Activated CD4-positive, alpha-beta T cell treated with anti-CD3 and anti-CD28 coated beads for 48 hours (primary cell): ENCODE data around the gene TRIM43.
"Not testable (repeated sequence)": the region's sequence is repeated elsewhere in the genome, so short reads cannot be mapped to it uniquely, and the experiment has no call there.

Experiments used
- DNase-seq: peaks from one replicate; pipeline ENCODE4 v3.0.0-alpha.2; 2020

Gene TRIM43

DNA sequence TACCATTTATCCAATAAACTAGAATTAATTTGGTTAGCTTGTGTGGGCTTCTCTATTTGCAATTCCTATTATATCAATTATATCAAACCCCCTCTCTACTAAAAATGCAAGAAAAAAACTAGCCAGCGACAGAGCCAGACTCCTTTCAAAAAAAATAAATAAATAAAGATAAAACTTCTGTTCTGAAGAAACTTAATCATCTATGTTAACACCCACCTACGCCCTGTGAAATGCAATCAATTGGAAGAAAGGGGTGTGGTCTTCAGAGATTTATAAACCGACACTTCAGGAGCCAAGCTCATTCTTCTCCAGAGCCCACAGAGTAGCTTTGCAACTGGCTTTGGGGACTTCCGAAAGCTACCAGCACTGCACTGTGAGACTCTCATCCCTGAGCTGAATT lies at the start of gene TRIM43:
Gene TRIM43, plus strand, starts transcription at position 301 of the 400 bp plus-strand sequence. CDS start 2,023 bp downstream, outside the sequence.
- not testable (repeated sequence) for DNase-seq

DNA sequence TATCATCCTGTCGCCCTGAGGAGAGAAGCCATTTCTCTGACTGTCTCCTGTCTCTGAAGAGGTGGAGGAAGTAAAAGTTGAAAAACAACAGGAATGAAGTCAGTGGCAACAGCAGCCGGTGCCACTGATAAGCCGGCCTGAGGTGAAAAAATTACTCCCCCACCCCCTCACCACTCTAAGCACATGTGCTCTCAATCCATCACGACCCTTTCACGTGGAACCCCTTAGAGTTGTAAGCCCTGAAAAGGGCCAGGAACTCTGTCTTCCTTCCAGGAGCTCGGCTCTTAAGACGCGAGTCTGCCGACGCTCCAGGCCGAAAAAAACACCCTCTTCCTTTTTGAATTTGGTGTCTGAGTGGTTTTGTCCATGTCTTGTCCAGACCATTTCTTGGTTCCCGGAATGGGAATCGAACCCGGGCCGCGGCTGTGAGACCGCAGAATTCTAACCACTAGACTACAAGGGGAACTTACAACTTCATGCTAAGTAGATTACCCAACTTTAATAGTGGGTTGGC lies 40.7 kb upstream of the TRIM43 start:
- DNase-seq, result no peak

DNA sequence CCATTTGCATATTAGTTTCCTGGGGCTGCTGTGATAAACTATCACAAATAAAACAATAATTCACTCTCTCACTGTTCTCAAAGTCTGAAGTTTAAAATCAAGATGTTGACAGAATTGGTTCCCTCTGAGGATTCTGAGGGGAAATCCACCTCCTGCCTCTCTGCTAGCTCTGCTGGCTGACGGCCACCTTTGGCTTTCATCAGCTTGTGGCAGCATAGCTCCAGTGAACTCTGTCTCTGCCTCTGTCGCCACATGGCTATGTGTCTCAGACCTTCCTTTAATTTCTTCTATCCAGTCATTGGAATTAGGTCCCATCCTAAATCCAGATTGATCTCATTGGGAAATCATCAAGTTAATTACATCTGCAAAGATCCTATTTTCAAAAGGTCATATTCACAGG lies 38.9 kb upstream of the TRIM43 start:
- DNase-seq, result no peak

DNA sequence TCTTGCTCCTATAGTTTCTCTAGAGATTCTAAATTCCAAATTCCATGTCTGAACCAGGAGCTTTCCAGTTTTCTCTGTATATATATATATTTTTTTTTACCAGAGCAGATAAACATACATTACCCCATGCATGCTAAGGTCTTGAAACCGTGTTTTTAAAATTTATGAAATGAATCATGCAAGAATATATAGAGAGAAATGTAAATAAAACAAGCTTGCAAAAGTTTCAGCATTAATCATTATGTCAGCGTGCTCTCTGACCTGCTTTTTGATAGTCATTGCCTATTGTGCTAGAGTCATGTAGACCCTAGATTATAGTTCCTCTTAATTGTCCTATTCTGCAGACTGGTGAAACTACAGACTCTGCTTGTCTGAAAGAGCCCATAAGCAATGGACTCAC lies 22.6 kb upstream of the TRIM43 start:
- DNase-seq, result no peak

DNA sequence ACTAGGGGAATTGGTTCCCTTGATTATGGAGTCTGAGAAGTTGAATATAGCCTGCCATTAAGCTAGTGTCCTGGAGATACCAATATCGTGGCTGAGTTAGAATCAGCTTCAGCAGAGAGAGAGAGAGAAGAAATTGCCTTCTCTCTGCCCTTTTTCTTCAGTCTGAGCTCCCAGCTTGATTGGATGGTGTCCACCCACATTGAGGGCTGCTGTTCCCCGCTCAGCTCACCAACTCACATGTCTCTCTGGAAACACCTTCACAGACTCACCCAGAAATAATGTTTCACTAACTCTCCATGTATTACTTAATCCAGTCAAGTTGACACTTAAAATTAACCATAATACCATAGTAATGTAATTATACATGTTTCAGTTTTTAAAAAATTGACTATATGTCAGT lies 17.9 kb upstream of the TRIM43 start:
- no peak for DNase-seq

DNA sequence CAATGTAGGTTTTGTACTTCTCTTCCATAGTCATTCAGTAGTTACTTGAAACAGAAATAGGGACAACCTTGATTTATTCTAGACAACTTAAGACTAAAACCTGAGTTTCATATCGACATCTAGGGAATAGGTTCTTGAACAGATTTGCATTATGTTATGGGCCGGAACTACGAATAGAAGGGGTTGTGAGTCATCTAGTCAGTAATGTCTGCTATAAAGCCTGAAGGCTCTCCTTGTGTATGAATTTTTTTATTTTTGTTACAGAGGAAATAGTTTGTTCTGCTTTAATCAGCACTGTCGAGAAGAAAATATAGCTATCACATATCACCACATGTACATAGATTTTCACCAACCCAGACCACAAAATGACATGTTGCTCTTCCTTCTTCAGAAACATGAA lies 17.3 kb upstream of the TRIM43 start:
- DNase-seq, result no peak

DNA sequence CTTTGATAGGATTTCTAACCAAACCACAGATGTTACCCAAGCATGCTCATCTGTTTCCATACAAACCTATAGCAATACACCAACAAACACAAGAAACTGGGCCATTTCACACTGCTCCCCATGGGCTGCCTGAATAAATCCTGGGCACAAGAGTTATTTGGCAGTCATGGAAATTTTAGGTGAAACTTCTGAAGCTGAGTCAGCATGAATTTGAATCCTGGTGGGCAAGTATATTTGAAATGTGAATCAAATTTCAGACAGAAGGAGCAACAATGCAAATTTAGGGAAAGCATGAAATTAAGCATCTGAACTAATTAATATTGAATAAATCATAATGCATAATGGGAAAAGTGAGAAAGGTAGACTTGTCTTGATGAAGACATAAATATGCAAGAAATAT lies 15.9 kb upstream of the TRIM43 start:
- no peak for DNase-seq

DNA sequence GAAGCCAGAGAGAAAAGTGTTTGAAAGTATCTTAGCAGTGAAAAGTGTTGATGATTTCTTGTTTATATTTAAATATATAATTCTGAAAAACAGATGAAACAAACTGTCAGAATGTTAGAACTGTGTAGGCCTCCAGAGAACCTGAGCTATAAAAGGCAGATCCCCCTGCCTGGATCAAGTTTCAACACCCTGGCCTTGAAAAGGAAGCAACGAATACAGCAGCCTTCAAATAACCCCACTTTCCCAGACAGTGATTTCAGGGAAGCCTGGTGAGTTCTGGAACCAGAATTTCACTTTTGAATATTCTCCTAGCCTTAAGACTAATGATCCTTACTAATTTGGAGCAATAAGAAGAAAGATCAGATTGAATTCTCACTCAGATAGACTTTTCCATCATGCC lies 13.3 kb upstream of the TRIM43 start:
- no peak for DNase-seq

DNA sequence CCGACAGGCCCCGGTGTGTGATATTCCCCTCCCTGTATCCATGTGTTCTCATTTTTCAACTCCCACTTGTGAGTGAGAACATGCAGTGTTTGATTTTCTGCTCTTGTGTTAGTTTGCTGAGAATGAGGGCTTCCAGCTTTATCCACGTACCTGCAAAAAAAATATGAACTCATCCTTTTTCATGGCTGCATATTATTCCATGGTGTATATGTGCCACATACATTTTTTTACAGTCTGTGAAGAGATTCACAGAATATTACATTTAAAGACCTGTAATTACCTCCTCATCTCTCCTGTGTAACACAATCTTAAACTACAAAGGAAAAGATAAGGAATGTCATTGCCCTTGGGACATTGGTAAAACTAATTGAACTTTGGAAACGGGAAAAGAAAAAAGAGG lies 8.3 kb upstream of the TRIM43 start:
- DNase-seq, result not testable (repeated sequence)

DNA sequence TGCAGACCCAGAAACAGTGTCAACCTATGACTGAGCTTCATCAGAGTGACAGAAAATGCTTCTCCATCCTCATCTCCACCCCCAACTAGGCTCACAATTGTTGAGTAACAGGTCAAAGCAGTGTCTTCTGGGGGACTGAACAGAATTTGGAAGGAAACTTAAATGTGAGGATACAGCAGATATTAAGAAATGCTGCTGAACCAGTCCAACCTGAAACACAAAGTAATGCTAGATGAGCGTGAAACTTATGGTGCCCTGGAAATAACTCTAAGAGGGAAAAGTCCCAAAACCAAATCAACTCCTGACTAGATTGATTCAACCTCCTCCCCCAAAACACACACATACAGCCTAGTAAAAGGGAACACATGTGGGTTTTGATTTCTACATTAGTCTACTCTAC lies 7.5 kb upstream of the TRIM43 start:
- not testable (repeated sequence) for DNase-seq

DNA sequence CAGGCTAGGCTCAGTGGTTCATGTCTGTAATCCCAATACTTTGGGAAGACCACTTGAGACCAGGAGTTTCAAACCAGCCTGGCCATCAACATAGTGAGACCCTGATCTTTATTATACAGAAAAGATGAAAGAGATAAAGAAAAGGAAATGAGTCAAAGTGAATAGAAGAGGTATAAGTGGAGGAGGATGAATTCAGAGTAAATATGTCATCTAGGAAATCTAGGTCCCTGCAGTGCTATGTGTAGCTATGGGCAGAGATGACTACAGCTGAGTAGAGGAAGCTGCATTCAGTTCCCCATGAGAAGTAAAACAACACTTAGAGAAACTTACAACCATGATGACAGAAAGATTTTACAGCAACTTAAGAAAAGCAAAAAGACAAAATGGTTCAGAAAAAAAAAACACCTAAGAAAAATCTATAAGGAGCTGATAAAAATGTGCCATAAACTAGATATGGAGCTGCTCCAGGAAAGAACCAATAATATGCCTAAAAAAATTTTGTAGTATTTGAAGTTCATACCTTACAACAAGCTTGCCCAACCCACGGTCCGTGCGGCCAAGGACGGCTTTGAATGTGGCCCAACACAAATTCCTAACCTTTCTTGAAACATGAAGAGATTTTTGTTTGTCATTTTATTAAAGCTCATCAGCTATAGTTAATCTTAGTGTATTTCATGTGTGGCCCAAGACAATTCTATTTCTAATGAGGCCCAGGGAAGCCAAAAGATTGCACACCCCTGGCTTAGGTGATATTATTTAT lies 1.8 kb upstream of the TRIM43 start:
- DNase-seq, result not testable (repeated sequence)

DNA sequence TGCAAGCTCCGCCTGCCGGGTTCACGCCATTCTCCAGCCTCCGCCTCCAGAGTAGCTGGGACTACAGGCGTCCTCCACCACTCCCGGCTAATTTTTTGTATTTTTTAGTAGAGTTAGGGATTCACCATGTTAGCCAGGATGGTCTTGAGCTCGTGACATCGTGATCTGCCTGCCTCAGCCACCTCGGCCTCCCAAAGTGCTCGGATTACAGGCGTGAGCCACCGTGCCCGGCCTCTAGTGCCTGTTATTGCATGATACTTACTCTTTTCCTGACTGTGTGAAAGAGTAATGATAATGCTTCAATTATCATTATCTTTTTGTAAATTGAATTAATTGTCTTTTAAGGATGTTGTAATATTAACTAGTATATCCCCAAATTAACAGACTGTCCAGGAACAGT lies 1.2 kb downstream of the TRIM43 start:
- DNase-seq, result not testable (repeated sequence)

DNA sequence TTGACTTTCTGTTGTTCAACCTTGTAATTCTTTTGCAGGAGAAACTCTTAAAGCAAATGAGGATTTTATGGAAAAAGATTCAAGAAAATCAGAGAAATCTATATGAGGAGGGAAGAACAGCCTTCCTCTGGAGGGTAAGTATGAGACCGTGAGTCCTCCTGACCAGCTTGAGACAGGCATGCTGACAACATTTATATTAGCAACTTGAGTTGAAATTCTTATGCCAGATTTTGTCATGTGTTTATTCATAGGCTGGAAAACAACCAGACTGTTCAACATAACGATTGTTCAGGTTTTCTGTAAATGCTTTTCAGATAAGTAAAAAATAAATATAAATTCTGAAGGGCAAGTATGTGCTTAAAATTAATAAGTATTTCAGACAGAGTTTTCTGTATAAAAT lies 3.2 kb downstream of the TRIM43 start:
- DNase-seq, result not testable (repeated sequence)

DNA sequence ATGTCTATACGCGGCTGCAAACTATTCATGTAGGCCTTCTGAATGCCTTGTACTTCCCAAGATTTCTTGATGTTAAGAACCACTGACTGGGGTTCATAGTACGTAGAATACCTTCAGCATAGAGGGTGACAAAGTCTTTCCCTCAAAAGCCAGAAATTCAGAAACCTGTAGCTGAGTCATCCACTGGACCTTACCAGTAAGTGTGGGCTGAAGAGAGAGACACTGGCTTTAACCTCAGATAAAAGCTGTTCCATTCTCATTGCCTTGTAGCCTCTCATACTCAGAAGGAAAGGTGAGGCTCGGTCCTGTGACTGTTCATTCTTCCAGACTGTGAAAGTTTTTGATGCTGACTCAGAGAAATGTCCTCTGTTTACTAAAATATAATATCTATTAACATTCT lies 9.5 kb downstream of the TRIM43 start:
- DNase-seq, result not testable (repeated sequence)

DNA sequence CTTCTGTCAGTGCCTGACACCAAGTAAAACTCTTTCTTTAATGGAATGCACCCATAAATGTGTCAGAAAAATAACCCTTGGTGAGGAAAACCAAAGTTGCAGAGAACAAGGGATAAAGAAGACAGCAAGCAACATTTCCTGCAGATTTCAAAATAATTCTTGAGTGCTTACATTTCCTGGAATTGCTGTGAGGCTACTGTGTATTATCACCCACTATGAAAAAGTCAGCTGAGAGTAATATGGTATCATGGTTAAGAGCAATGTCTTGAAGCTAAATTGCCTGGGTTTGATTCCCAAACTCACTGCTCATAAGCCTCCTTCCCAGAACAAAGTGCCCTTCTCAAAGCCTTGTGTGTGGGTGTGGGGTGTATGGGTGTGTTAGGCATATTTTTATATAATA lies 10.3 kb downstream of the TRIM43 start:
- not testable (repeated sequence) for DNase-seq

DNA sequence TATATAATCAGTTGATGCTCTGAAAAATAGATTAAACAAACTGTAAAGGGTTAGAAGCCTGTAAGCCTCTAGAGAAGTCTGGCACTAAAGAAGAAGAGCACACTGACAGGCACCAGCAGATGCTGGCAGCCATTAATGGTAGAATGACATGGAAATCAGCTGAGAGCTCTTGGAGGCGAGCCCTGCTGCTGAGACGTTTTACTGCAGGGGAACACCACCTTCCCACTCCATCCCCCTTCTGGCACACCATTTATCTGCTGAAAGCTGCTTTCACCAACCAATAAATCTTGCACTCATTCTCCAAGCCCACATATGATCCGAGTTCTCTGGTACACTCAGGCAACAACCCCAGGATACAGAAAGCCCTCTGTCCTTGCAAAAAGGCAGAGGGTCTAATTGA lies 16.6 kb downstream of the TRIM43 start:
- DNase-seq, result not testable (repeated sequence)

DNA sequence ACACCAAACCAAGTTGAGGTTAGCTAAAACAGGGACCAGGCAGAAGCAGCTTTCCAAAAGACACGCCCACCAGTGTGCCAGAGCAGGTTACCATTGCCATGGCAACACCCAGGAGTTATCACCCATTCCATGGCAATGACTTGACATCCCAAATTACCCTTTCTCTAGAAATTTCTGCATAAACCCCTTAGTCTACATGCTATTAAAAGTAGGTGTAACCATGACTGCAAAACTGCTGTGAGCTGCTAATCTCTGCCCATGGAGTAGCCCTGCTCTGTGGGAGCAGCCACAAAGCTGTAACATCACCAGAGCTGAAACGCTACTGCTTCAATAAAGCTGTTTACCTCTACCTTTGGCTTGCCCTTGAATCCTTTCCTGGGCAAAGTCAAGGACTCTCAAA lies 18.0 kb downstream of the TRIM43 start:
- DNase-seq, result not testable (repeated sequence)

DNA sequence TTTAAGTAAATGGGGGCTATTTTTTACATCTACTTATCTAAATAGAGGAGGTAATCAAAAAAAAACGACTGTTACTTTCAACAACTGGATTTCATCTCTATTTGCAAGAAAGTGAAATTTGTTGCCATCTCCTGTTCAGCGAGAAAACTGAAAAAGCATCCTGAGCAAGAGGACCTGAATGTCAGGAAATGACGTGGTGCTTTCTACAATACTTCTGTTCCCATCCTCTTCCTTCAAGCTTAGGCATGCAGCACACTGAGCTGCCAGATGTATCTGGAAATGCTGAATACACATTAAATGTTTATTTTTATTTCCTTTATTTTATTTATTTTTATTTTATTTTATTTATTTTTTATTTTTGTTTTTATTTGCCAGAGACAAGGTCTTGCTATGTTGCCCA lies 21.2 kb downstream of the TRIM43 start:
- not testable (repeated sequence) for DNase-seq

DNA sequence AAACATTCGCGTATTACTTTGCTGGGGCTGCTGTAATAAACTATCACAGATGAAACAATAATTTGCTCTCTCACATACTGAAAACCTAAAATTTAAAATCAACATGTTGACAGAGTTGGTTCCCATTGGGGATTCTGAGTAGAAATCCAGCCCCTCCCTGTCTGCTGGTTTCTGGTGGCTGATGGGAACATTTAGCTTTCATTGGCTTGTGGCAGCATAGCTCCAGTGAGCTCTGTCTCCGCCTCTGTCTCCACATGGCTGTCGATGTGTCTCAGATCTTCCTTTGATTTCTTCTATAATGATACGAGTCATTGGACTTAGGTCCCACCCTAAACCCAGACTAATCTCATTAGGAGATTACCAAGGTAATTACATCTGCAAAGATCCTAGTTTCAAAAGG lies 30.9 kb downstream of the TRIM43 start:
- DNase-seq, result not testable (repeated sequence)

DNA sequence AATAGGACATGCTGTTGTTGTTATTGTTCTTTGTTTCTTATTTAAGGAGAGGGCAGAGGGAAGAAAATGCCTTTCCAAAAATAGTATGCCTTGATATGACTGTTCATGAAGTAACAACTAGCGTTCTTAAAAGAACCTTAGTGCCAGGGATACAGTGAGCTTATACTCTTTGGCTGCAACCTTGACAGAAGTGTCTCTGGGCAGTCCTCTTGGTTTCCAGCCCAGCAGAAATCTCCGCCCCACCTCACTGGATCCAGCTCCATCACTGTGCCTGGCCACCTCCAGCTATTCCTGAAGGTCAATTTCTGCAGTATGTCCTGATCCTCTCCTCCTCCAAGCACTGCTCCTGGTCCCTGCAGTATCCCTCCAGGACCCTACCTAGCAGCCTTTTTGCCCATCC lies 39.2 kb downstream of the TRIM43 start:
- not testable (repeated sequence) for DNase-seq

DNA sequence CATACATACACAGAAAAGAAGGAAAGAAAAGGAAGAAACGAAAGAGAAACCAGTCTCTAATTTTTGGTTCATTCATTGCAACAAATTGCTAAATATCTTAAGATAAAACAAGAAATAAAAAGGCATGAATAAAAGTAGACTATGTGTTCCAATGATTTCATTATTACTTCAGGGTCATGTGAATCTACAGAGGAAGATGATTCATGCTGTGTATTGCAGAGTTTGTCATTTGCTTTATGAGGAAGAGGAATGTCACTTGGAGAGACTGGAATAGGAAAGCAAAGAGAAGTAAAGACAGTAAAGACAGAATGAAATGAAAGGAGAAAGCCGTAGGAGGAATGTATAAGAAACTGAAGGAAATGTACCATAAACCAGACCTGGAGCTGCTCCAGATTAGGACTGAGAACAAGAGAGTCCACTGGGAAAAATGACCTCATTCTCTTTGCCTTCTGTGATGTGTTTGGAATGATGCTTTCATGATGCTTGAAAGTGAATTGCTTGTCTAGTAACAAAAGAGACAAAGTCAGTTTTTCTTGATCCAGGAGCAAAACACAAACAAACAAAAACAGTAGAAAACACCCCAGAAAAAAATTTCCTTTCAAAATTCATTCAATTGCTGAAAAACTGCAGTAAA lies 41.9 kb downstream of the TRIM43 start:
- not testable (repeated sequence) for DNase-seq

DNA sequence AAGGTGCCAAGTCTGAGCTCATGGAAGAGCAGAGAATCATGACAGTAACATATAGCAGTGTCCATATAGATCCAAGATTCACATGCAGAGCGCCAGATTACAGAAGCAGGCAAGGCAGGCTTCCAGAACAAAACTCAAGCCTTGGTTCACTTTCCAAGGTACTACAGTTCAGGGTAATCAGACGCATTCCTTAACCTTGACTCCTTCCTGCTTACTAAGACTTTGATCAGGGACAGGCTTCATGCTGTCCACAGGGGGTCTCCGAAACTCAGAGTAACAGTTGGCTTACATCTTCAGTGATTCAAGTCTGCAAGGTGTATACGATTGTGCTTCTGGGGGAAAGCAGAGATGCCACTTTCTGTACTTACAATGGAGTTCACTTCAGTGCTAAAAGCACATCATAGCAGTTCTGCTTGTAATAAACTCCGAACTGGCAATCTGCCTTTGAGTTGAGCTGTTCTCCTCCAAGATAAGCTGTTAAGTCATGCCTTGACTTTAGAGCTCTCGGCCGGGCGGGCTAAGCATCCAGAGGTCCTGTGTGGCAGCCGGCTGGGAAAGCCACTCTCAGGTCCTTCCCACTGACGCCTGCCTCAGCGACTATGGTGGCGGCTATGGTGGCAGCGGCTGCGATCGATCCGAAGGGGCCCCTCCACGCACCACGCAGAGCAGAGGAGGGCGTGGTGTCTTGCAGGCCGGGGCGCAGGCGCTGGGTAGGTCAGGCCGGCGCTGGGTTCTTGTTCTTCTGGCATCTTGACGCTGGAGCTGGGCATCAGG lies 48.9 kb downstream of the TRIM43 start:
- not testable (repeated sequence) for DNase-seq

DNA sequence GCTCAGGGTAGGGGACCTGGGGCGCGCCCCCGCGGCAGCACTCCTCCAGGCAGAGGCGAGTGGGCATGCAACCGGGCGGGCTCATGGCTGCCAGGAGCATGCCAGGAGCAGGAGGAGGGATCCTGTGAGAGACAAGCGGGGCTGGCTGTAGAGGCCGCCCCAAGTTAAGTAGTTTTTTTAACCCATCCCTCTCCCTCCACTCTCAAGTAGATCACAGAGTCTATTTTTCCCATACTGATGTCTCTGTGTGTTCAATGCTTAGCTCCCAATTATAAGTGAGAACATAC lies 49.4 kb downstream of the TRIM43 start:
- DNase-seq, result not testable (repeated sequence)

DNA sequence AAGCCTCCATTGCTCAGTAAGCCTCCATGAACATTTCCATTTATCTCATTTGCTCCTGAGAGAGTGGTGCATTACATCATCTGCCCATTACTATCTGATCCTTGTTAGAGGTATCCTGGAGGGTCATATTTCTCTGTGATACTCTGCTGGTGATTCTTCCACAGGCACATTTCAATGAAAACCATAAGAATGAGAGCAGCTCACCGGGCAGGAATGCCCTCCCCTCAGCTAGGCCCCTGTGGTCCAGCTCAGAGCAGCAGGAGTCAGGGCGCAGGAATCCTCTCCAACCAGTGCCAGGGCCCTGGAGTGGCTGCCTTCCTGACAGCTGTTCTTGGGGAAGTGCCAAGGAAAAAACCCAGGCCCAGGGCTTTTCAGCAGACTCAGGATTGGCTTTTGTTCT lies 50.0 kb downstream of the TRIM43 start:
- not testable (repeated sequence) for DNase-seq
